ENCODE data around the gene NCOA4.

- TF ChIP-seq CTCF (conservative IDR thresholded peaks at IDR 0.05; ENCODE audit: low read depth, low read length) (no peak), EZH2 (IDR thresholded peaks at IDR 0.05; ENCODE audit: borderline replicate concordance, low read depth, low read length, poor library complexity, severe bottlenecking) (no peak)
Measured at GRCh38 chr10:46012746-46013145, 17.7 kb downstream of the NCOA4 start.
